Measurements from ENCODE around the gene TLR1.

TLR1 gene

GRCh38 chr4:38791010-38791409, 13.6 kb downstream of the TLR1 start:
- CTCF ChIA-PET, result interaction anchor here (0.5 to 3.1 kb wide), 3 partner anchors 9 to 611 kb away, joined by 3 to 13 read pairs (median 4); partner anchors contain the start of genes TLR1 and TLR10
- no peaks in the 10 kb centered on the region for H3K9me3 ChIP-seq (ENCODE audit: control insufficient read depth, insufficient read depth, low read depth, low read length)
- POLR2A ChIA-PET, result no interaction called here
- TF ChIP-seq ZFP41 (tag by site-specific recombination; IDR thresholded peaks at IDR 0.05; ENCODE audit: borderline replicate concordance), result no peak
- no peak for TF ChIP-seq ZNF777 (tag by site-specific recombination; IDR thresholded peaks at IDR 0.05; ENCODE audit: borderline replicate concordance)
- no peak for TF ChIP-seq MZF1 (tag by site-specific recombination; IDR thresholded peaks at IDR 0.05; ENCODE audit: borderline replicate concordance)
- no peak for TF ChIP-seq PATZ1 (tag by site-specific recombination; IDR thresholded peaks at IDR 0.05)
- TF ChIP-seq GLIS1 (tag by site-specific recombination; IDR thresholded peaks at IDR 0.05), result no peak
- no peak for TF ChIP-seq ZNF707 (tag by site-specific recombination; IDR thresholded peaks at IDR 0.05)
- no peak for TF ChIP-seq ZNF112 (tag by site-specific recombination; IDR thresholded peaks at IDR 0.05)
- TF ChIP-seq ZNF404 (tag by site-specific recombination; IDR thresholded peaks at IDR 0.05), result no peak
- H3K27ac ChIP-seq (ENCODE audit: extremely low read depth, low read depth, low read length), result no peak overlapping the region
- no peak overlapping the region for H3K4me3 ChIP-seq (ENCODE audit: low read depth, low read length)
- no peaks in the 10 kb centered on the region for H3K36me3 ChIP-seq (ENCODE audit: control insufficient read depth in 2 of 2, insufficient read depth in 1 of 2, low read length in 2 of 2)
- H3K4me1 ChIP-seq (ENCODE audit: control insufficient read depth, insufficient read depth, low read length), result no peaks in the 10 kb centered on the region

- H3K27ac ChIP-seq (ENCODE audit: extremely low read depth, low read depth, low read length), result no peak overlapping the region
- H3K4me1 ChIP-seq (ENCODE audit: control insufficient read depth, insufficient read depth, low read length), result no peaks in the 10 kb centered on the region
- H3K9me3 ChIP-seq (ENCODE audit: control insufficient read depth, insufficient read depth, low read depth, low read length), result no peaks in the 10 kb centered on the region
- H3K36me3 ChIP-seq (ENCODE audit: control insufficient read depth in 2 of 2, insufficient read depth in 1 of 2, low read length in 2 of 2), result no peaks in the 10 kb centered on the region
- CTCF ChIA-PET, result interaction anchor here (0.6 kb wide), 1 partner anchor 72 kb away, joined by 3 read pairs; no protein-coding TSS in a partner anchor
- H3K4me3 ChIP-seq (ENCODE audit: low read depth, low read length), result no peak overlapping the region
- POLR2A ChIA-PET, result no interaction called here
- TF ChIP-seq PATZ1 (tag by site-specific recombination; IDR thresholded peaks at IDR 0.05) (no peak), ZBTB17 (tag by site-specific recombination; IDR thresholded peaks at IDR 0.05) (no peak), ZNF544 (tag by site-specific recombination; IDR thresholded peaks at IDR 0.05) (no peak), ZNF776 (tag by site-specific recombination; IDR thresholded peaks at IDR 0.05; ENCODE audit: borderline replicate concordance) (no peak), YY2 (tag by site-specific recombination; IDR thresholded peaks at IDR 0.05) (no peak), SALL2 (tag by site-specific recombination; IDR thresholded peaks at IDR 0.05; ENCODE audit: borderline replicate concordance) (no peak), ZNF585B (tag by site-specific recombination; IDR thresholded peaks at IDR 0.05) (no peak), ZNF626 (tag by site-specific recombination; IDR thresholded peaks at IDR 0.05) (no peak), HIC1 (tag by site-specific recombination; IDR thresholded peaks at IDR 0.05) (no peak), BCL6B (tag by site-specific recombination; IDR thresholded peaks at IDR 0.05) (no peak), ZIC2 (tag by site-specific recombination; IDR thresholded peaks at IDR 0.05) (no peak), ZNF510 (tag by site-specific recombination; IDR thresholded peaks at IDR 0.05; ENCODE audit: insufficient replicate concordance) (no peak), ZNF785 (tag by site-specific recombination; IDR thresholded peaks at IDR 0.05) (no peak), ZBTB20 (tag by site-specific recombination; IDR thresholded peaks at IDR 0.05) (no peak), CTCF (tag by site-specific recombination; IDR thresholded peaks at IDR 0.05) (no peak), KLF17 (tag by site-specific recombination; IDR thresholded peaks at IDR 0.05) (no peak)
Observed at GRCh38 chr4:38788317-38788716, 16.3 kb downstream of the TLR1 start.

Measured in HEK293 (cell line).